ACHN (cell line): ENCODE measurements around the gene MYO15B.
A peak's percentile ranks its signal among the peaks of the same experiment; 100 is the strongest.

Source experiments
- DNase-seq: peaks from one replicate; pipeline ENCODE4 v3.0.0-alpha.2; 2015
- in situ Hi-C: cut with HindIII; loops from 2 replicates; pipeline ENCODE4 v1.10.0; 2017; ENCODE audit warnings: low sequenced_read_pairs, low pct_ligation_motif_present, low pct_unique_long_range_greater_than_20kb

The MYO15B gene

DNA sequence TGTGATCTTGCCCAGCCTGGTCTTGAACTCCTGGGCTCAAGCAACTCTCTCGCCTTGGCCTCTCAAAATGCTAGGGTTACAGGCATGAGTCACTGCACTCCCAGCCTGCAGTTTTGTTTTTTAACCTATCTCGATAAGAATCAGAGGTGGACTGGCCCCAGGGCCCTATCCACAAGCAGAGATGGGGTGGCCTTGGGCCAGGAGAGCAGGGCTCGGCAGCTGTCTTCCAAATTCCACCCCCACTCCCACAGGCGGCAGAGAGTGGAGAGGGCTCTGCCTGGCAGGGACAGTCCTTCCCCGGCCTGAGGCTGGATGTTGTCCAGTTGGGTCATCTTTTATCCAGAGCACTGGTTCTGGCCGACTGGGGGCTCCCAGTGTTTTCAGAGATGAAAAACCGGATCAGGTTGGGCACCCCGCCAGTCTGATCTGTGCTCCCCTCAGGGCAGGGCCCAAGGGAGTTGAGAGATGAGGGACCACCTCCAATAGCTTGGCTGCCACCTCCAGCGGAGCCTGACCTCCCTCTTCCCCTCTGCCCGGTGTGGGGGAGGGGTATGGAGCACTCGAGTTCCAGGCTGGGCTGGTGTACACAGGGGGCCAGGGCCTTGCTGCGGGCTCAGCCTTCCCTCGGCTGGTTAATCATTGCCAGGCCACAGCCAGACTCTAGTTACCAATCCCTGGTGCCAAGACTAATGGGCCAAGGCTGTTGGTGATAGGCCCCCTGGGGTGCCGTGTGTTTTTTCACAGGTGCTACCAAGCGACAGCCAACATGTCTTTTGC, 30.3 kb upstream of the MYO15B start:
- peak; percentile 96 for DNase-seq
- in situ Hi-C loops, result no loop called here

DNA sequence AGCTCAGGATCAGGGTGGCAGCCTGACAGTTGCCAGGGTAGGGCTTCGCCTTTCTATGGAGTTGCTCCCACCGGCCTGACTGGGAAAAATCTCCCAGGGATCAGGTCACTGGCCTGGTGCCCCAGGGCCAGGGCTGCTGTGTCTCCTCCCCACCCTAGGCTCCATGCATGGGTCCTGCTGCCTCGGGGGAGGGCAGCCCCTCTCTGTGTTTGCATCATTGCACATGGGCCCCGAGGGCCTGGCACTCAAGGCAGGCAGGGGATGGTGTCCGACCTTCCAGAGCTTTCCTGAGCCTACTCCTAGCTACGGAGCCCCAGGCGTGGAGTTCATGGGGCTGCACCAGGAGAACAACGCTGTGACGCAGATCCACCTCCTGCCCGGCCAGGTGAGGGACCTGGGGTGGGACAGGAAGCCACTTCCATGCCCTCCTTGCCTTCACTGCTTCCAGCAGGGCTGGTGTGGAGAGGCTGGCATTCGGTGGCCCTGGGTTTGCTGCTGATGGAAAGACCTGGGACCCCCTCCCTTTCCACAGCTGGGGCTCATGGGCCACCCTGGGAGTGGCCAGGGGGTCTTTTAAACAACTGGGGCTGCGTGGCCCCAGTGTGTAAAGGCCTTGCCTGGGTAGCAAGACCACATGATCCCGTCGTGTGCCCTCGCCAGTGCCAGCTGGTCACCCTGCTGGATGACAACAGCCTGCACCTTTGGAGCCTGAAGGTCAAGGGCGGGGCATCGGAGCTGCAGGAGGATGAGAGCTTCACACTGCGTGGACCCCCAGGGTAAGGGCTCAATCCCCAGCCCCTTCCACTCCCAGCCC, 29.5 kb upstream of the MYO15B start:
- no peak for DNase-seq
- in situ Hi-C loops, result no loop called here

DNA sequence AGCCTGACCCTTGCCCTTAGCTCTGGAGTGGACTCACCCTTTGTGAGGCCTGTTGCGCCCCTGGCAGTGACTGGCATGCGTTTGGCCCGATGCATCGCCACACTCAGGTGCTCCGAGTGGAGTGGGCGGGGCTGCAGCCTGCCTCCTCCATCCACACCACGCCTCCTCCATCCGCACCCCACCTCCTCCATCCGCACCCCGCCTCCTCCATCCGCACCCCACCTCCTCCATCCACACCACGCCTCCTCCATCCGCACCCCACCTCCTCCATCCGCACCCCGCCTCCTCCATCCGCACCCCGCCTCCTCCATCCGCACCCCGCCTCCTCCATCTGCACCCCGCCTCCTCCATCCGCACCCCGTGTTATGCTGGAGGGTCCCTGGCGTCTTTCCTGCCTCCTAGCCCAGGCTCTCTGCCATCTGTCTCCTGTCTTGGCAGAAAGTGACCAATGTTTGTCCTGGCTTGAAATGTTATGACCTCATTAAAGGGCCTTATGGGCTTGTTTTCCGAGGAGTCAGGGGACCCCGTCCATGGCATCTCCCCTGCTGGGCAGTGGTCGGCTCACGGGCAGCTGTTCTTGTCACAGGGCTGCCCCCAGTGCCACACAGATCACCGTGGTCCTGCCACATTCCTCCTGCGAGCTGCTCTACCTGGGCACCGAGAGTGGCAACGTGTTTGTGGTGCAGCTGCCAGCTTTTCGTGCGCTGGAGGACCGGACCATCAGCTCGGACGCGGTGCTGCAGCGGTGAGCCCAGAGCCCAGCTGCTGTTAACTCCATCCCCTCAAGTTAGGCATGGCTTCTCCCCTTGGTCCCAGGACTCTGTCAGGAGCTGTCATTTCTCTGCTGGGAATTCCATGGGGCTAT, 28.7 kb upstream of the MYO15B start:
- in situ Hi-C loops, result no loop called here
- no peak for DNase-seq

DNA sequence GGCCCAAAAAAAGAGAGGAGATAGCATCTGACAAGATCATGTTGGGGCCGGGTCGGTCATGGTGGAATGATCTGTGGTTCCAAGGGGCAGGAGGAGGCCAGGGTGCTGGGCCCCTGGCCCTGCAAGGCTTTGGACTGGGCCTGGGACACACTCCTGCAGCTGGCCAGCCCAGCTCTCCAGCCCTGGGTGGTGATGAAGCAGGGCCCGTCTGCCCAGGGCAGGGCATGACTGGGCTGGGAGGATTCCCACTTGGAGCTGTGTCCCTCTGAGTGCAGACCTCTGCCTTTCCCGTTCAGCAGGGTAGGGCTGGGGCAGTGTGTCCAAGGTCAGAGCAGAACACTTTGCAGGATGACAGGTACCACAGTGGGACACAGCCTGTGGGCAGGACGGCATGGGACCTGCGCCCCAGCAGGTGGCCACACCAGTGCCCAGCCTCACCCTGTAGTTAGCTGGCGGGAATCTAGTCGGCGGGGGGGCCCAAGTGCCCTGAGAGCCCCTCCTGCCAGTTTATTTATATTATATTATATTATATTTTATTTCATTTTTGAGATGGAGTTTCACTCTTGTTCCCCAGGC, 27.6 kb upstream of the MYO15B start:
- no peak for DNase-seq
- in situ Hi-C loops, result no loop called here

DNA sequence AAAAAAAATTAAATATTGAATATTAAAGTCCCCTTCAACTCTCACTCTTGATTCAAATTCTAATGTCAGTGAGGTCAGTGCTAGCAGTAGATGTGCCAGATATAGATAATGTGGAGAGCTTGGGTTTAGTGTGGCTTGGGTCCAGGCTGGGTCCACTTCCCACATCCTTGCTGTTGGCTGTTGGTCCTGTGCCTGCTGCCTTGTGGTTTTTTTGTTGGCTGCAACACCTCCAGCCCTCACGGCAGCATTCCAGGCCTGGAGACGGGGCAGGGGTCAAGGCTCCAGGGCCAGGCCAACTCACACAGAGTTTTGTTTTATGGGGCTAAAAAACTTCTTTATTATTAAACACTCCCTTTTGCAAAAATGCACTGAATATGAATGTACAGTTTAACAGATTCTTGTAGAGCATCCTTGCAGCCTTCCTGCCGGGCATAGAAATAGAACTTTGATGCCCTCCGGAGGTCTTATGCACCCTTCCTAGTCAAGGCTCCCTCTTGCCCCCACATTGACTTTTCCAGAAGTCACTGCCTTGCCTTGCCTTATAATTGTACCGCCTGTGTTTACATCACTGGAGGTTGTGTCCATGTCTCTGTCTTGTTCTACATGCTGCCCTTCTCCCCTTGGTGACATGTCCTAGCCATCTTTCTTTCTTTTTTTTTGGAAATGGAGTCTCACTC, 25.5 kb upstream of the MYO15B start:
- in situ Hi-C loops, result no loop called here
- peak; percentile 78 for DNase-seq

DNA sequence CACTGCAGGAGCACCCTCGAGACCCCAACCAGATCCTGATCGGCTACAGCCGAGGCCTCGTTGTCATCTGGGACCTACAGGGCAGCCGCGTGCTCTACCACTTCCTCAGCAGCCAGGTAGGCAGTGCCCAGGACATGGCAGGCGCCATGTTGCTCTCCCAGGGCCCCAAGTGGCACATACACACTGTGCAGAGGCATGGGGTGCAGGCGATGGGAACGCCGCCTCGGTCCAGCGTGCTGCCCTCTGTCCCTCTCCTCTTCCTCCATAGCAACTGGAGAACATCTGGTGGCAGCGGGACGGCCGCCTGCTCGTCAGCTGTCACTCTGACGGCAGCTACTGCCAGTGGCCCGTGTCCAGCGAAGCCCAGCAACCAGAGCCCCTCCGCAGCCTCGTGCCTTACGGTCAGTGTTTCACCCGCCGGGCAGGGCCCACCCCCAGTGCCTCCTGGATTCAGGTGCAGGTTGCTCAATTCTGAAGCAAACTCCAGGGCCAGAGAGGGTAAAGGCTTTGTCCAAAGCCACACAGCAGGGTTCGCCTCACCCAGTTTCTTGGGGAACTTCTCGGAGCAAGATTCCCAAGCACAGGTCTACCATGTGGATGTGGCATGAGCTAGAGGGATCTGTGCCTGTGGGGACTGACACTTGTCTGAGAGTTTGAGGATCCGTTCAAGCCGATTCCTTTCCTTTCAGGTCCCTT, 24.4 kb upstream of the MYO15B start:
- in situ Hi-C loops, result no loop called here
- DNase-seq, result no peak

DNA sequence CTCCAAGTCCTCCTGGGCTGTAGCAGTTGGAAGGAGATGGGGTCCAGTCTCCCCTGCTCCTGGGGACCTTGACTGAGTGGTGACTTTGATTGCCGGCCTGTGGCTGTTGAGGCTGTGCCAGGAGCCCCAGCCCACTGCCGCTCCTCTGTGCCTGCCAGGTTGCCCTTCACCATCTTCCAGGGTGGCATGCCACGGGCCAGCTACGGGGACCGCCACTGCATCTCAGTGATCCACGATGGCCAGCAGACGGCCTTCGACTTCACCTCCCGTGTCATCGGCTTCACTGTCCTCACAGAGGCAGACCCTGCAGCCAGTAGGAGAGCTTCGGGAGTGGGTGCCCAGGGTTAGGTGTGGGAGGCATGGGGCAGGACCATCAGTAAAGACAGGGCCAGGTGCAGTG, 23.4 kb upstream of the MYO15B start:
- DNase-seq, result no peak
- in situ Hi-C loops, result no loop called here

DNA sequence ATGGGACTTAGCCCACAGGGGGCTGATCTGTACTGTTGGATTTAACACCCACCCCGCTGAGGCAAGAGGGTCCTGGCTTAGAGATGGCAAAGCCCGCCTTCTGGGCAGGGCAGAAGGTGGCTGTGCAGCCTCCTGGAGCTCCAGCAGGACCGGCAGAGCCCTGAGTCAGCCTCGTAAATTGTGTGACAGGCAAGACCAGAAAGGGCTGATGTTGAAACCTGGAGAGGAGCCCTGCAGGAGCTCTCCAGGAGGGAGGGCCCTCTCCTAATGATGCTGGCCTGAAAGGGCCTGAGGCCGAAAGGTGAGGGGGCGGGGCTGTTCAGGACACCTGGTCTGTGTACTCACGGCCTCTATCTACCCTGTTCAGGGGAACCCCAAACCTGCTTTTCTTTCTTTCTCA, 22.5 kb upstream of the MYO15B start:
- in situ Hi-C loops, result no loop called here
- peak; percentile 67 for DNase-seq

DNA sequence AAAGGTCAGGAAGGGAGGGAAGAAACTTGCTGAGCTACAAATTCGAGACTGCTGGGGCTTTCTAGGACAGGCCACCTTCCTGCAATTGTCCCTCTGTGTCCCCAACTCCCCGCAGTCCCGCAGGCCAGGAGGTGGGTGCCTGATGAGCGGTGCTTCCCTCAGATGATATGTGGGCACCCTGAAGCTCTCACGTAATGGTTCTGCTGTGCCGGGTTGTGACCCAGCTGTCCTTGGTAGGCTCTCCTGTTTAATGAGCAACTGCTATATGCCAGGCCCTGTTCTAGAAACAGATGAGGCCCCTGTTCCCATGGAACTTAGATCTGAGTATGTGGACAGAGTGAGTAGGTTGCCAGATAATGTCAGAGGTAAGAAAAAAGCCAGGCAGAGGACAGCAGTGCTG, 22.0 kb upstream of the MYO15B start:
- DNase-seq, result no peak
- in situ Hi-C loops, result no loop called here

DNA sequence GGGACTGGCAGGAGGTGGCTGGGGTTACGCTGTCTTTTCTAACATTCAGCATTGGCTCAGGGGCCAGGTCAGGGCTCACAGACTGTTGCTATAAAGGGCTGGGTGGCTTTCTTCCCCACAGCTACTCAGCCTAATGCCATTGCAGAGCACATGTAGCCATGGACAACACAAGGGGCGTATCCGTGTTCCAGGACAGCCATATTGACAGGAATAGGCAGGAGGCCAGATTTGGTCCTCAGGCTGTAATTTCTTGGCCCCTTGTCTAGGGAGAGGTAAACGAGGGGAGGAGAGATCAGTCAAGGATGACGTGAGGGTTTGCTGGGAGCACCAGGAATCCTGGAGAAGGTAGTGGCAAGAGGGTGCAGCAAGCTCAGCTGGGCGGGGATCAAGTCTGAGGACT, 21.2 kb upstream of the MYO15B start:
- no peak for DNase-seq
- in situ Hi-C loops, result no loop called here

DNA sequence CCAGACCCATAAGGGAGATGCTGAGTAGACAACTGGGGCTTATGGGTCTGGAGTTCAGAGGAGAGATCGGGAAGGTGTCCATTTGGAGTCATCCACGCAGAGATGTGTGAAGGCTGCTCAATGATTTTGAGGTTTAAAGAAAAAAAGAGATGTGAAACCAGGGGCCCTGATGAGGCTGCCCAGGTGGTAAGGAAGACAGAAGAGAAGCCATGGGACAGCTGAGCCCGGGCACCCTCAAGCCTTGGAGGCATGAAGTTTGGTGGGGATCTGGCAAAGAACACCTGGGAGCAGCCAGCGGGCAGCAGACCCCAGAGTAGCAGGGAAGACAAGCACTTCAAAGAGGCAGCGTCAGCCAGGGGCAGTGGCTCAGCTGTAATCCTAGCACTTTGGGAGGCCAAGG, 20.8 kb upstream of the MYO15B start:
- in situ Hi-C loops, result no loop called here
- DNase-seq, result no peak

DNA sequence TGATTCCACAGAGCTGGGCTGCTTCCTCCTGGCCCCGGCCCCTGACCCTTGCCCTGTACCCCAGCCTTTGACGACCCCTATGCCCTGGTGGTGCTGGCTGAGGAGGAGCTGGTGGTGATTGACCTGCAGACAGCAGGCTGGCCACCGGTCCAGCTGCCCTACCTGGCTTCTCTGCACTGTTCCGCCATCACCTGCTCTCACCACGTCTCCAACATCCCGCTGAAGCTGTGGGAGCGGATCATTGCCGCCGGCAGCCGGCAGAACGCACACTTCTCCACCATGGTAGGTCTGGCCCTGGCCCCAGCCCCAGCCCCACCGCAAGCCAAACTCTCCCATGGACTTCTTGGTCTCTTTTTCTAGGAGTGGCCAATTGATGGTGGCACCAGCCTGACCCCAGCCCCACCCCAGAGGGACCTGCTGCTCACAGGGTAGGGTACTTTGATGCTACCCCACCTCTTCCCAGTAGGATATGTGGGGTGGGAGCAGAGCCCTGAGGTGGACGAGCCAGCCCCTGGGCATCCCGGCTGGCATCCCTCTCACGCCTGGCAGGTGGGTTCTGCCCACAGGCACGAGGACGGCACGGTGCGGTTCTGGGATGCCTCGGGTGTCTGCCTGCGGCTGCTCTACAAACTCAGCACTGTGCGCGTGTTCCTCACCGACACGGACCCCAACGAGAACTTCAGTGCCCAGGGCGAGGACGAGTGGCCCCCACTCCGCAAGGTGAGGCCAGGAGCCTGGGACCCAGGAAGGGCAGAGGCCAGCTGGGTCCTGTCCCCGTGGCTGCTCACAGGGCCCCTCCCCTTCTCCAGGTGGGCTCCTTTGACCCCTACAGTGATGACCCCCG, 19.0 kb upstream of the MYO15B start:
- in situ Hi-C loops, result no loop called here
- DNase-seq, result no peak

DNA sequence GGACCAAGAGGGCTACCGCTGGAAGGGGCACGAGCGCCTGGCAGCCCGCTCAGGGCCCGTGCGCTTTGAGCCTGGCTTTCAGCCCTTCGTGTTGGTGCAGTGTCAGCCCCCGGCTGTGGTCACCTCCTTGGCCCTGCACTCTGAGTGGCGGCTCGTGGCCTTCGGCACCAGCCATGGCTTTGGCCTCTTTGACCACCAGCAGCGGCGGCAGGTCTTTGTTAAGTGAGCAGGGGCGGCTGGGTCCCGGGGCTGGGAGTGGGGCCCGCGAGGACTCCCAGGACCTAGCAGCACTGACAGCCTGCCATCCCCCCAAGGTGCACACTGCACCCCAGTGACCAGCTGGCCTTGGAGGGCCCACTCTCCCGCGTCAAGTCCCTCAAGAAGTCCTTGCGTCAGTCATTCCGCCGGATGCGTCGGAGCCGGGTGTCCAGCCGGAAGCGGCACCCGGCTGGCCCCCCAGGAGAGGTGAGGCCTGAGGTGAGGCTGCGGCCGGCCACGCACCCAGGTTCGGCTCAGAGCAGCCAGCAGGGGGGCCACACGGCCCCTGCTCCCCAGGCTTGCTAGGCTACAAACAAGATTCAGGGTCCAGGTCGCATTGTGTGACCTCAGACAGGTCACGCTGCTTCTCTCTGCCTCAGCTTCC, 17.4 kb upstream of the MYO15B start:
- in situ Hi-C loops, result no loop called here

DNA sequence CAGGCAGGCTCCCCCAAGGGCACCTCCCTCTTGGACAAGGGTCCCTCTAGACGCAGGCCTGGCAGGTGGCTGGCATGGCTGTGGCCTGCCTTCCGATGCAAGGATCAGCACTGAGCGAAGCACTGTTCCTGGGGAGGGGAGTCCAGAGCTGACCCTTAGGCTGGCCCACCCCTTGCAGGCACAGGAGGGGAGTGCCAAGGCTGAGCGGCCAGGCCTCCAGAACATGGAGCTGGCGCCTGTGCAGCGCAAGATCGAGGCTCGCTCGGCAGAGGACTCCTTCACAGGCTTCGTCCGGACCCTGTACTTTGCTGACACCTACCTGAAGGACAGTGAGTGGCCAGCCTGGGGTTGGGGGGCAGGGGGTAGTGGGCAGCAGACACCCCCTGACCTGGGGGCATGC, 16.8 kb upstream of the MYO15B start:
- in situ Hi-C loops, result no loop called here

More for the DNA sequence above, 17.4 kb upstream of the MYO15B start:
- no peak for DNase-seq

DNA sequence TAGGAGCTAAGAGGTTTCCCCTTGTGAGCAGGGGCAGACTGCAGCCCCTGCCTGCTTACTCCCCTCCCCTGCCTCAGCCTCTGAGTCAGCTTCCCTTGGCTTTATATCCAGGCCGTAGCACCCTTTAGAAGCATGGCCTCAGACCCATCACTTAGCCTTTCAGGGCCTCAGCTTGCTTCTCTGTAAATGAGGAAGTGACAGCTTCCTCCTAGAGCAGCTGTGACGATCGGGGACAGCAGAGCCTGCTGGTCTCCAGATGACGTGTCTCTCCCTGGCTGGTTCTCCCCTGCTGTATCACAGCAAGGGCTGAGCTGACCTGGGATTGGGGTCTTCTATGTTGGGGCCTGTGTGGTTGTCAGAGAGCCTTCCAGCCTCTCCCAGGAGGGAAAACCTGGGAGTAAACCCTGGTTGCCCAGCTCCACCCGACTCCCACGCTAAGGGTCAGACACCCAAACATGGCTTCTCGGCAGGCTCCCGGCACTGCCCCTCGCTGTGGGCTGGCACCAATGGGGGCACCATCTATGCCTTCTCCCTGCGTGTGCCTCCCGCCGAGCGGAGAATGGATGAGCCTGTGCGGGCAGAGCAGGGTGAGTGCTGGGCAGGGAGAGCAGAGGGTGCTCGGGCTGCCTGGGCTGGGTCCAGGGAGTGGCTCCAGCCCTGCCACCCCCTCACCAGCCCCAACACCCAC, 16.3 kb upstream of the MYO15B start:
- DNase-seq, result no peak
- in situ Hi-C loops, result no loop called here

More for the DNA sequence above, 16.8 kb upstream of the MYO15B start:
- DNase-seq, result no peak

DNA sequence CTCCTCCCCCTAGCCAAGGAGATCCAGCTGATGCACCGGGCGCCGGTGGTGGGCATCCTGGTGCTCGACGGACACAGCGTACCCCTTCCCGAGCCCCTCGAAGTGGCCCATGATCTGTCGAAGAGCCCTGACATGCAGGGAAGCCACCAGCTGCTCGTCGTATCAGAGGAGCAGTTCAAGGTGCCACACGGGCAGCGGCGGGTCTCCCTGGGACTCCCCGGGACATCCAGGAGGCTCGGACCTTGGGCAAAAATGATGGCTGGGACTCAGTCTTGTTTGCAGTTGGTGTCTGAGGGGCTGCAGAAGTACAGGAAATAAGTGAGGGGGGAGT, 15.8 kb upstream of the MYO15B start:
- in situ Hi-C loops, result no loop called here
- DNase-seq, result no peak
